Activated CD4-positive, alpha-beta memory T cell treated with anti-CD3 and anti-CD28 coated beads, Interleukin-2, amount 10 ng/mL, durations not matched to agents 7 days and 5 days (primary cell): ENCODE measurements around the gene C9orf72. TPM values are rescaled to one million over a fixed set of nuclear protein-coding genes. Genes with fewer than 3 reads are reported as not detected.

Source experiments
- CTCF ChIA-PET: fragments of 350-600 bp; sonication (Branson Sonifier 250); formaldehyde crosslinking; loops from one replicate; lab custom pipeline; 2021; ENCODE audit warnings: antibody characterized with exemption, inconsistent platforms; lab: Charles Lee
- POLR2A ChIA-PET: fragments of 350-600 bp; sonication (Branson Sonifier 250); formaldehyde crosslinking; loops from one replicate; lab custom pipeline; 2021; ENCODE audit warnings: antibody characterized with exemption; lab: Charles Lee
- DNase-seq: peaks from one replicate; pipeline ENCODE4 v3.0.0-alpha.2; 2020
- H3K27ac Mint-ChIP-seq: one replicate; pipeline ENCODE4 v1.8.0; 2021; ENCODE audit warnings: mild to moderate bottlenecking, mixed read lengths
- H3K27me3 Mint-ChIP-seq: one replicate; pipeline ENCODE4 v1.8.0; 2021; ENCODE audit warnings: mixed read lengths
- H3K36me3 Mint-ChIP-seq: one replicate; pipeline ENCODE4 v1.8.0; 2021; ENCODE audit warnings: low read depth, mixed read lengths
- H3K4me1 Mint-ChIP-seq: one replicate; pipeline ENCODE4 v1.8.0; 2021; ENCODE audit warnings: mixed read lengths
- H3K4me3 Mint-ChIP-seq: one replicate; pipeline ENCODE4 v1.8.0; 2021; ENCODE audit warnings: mild to moderate bottlenecking, mixed read lengths
- H3K9me3 Mint-ChIP-seq: one replicate; pipeline ENCODE4 v1.8.0; 2021; ENCODE audit warnings: mixed read lengths
- total RNA-seq, 2 experiments: library from RNA; stranded (reverse); gene quantifications; one replicate each; pipeline ENCODE4 v1.2.3, GENCODE V29; 2021

Gene C9orf72
- total RNA-seq, 2 experiments from 2014 or later: 9.9 to 10.6 TPM

GRCh38 chr9:27599102-27599869, 26.0 kb upstream of the C9orf72 start:
- CTCF ChIA-PET: interaction anchor here (0.6 kb wide), 1 partner anchor 90 kb away, joined by 3 read pairs; no protein-coding TSS in a partner anchor
- peaks cover 4% of the 10 kb centered on the region for H3K27me3 Mint-ChIP-seq
- no peaks in the 10 kb centered on the region for H3K36me3 Mint-ChIP-seq
- H3K4me3 Mint-ChIP-seq: no peak overlapping the region
- no peaks in the 10 kb centered on the region for H3K4me1 Mint-ChIP-seq
- H3K9me3 Mint-ChIP-seq: no peaks in the 10 kb centered on the region
- no peak for DNase-seq
- POLR2A ChIA-PET: no interaction called here
- H3K27ac Mint-ChIP-seq: no peak overlapping the region

- Mint-ChIP-seq H3K4me1 (no peaks in the 10 kb centered on the region), H3K36me3 (no peaks in the 10 kb centered on the region), H3K4me3 (no peak overlapping the region), H3K27me3 (peaks cover 16% of the 10 kb centered on the region), H3K27ac (no peak overlapping the region), H3K9me3 (no peaks in the 10 kb centered on the region)
- CTCF ChIA-PET: no interaction called here
- DNase-seq: no peak
- POLR2A ChIA-PET: no interaction called here
Measured at GRCh38 chr9:27595733-27596132, 22.5 kb upstream of the C9orf72 start.

- H3K4me3 Mint-ChIP-seq: no peak overlapping the region
- CTCF ChIA-PET: no interaction called here
- no peak for DNase-seq
- peaks cover 3% of the 10 kb centered on the region for H3K9me3 Mint-ChIP-seq
- POLR2A ChIA-PET: no interaction called here
- H3K27ac Mint-ChIP-seq: no peak overlapping the region
- no peaks in the 10 kb centered on the region for H3K4me1 Mint-ChIP-seq
- H3K27me3 Mint-ChIP-seq: peaks cover 31% of the 10 kb centered on the region
- H3K36me3 Mint-ChIP-seq: no peaks in the 10 kb centered on the region
Measured at GRCh38 chr9:27591672-27592071, 18.4 kb upstream of the C9orf72 start.

GRCh38 chr9:27591093-27591492, 17.8 kb upstream of the C9orf72 start:
- no peak overlapping the region for H3K4me3 Mint-ChIP-seq
- POLR2A ChIA-PET: no interaction called here

GRCh38 chr9:27590651-27591050, 17.4 kb upstream of the C9orf72 start:
- ChIA-PET CTCF (no interaction called here), POLR2A (no interaction called here)
- Mint-ChIP-seq H3K27ac (no peak overlapping the region), H3K4me3 (no peak overlapping the region), H3K4me1 (no peaks in the 10 kb centered on the region), H3K27me3 (peaks cover 31% of the 10 kb centered on the region), H3K9me3 (peaks cover 3% of the 10 kb centered on the region), H3K36me3 (no peaks in the 10 kb centered on the region)
- no peak for DNase-seq

More at GRCh38 chr9:27591093-27591492, 17.8 kb upstream of the C9orf72 start:
- no peak for DNase-seq
- H3K9me3 Mint-ChIP-seq: peaks cover 3% of the 10 kb centered on the region
- no peaks in the 10 kb centered on the region for H3K4me1 Mint-ChIP-seq
- H3K36me3 Mint-ChIP-seq: no peaks in the 10 kb centered on the region
- H3K27me3 Mint-ChIP-seq: peaks cover 31% of the 10 kb centered on the region
- CTCF ChIA-PET: no interaction called here
- H3K27ac Mint-ChIP-seq: no peak overlapping the region

GRCh38 chr9:27589462-27589861, 16.2 kb upstream of the C9orf72 start:
- ChIA-PET POLR2A (no interaction called here), CTCF (no interaction called here)
- no peak for DNase-seq
- Mint-ChIP-seq H3K9me3 (peaks cover 3% of the 10 kb centered on the region), H3K36me3 (no peaks in the 10 kb centered on the region), H3K27me3 (peaks cover 29% of the 10 kb centered on the region), H3K4me1 (no peaks in the 10 kb centered on the region), H3K4me3 (no peak overlapping the region), H3K27ac (no peak overlapping the region)

GRCh38 chr9:27586304-27586703, 13.0 kb upstream of the C9orf72 start:
- peaks cover 26% of the 10 kb centered on the region for H3K27me3 Mint-ChIP-seq
- ChIA-PET POLR2A (no interaction called here), CTCF (no interaction called here)
- no peak overlapping the region for H3K4me3 Mint-ChIP-seq
- no peaks in the 10 kb centered on the region for H3K36me3 Mint-ChIP-seq
- no peak overlapping the region for H3K27ac Mint-ChIP-seq
- peaks cover 3% of the 10 kb centered on the region for H3K9me3 Mint-ChIP-seq
- DNase-seq: no peak
- no peaks in the 10 kb centered on the region for H3K4me1 Mint-ChIP-seq

- no peaks in the 10 kb centered on the region for H3K36me3 Mint-ChIP-seq
- ChIA-PET POLR2A (interaction anchor here (0.6 kb wide), 1 partner anchor 43 kb away, joined by 3 read pairs; no protein-coding TSS in a partner anchor), CTCF (no interaction called here)
- H3K27ac Mint-ChIP-seq: no peak overlapping the region
- no peaks in the 10 kb centered on the region for H3K4me1 Mint-ChIP-seq
- DNase-seq: no peak
- no peak overlapping the region for H3K4me3 Mint-ChIP-seq
- peaks cover 23% of the 10 kb centered on the region for H3K27me3 Mint-ChIP-seq
- H3K9me3 Mint-ChIP-seq: peaks cover 3% of the 10 kb centered on the region
Measured at GRCh38 chr9:27584931-27585330, 11.7 kb upstream of the C9orf72 start.

- peaks cover 22% of the 10 kb centered on the region for H3K27me3 Mint-ChIP-seq
- peaks cover 3% of the 10 kb centered on the region for H3K9me3 Mint-ChIP-seq
- ChIA-PET CTCF (no interaction called here), POLR2A (interaction anchor here (1.0 kb wide), 1 partner anchor 9 kb away, joined by 3 read pairs; no protein-coding TSS in a partner anchor)
- no peak for DNase-seq
- H3K4me1 Mint-ChIP-seq: no peaks in the 10 kb centered on the region
- no peak overlapping the region for H3K4me3 Mint-ChIP-seq
- H3K27ac Mint-ChIP-seq: no peak overlapping the region
- no peaks in the 10 kb centered on the region for H3K36me3 Mint-ChIP-seq
Measured at GRCh38 chr9:27582794-27583193, 9.5 kb upstream of the C9orf72 start.

- Mint-ChIP-seq H3K4me1 (no peaks in the 10 kb centered on the region), H3K36me3 (no peaks in the 10 kb centered on the region), H3K27ac (no peak overlapping the region), H3K9me3 (peaks cover 3% of the 10 kb centered on the region), H3K27me3 (peaks cover 14% of the 10 kb centered on the region), H3K4me3 (no peak overlapping the region)
- CTCF ChIA-PET: no interaction called here
- POLR2A ChIA-PET: interaction anchor here (1.0 kb wide), 1 partner anchor 8 kb away, joined by 3 read pairs; no protein-coding TSS in a partner anchor
- no peak for DNase-seq
Measured at GRCh38 chr9:27581826-27582225, 8.5 kb upstream of the C9orf72 start.

GRCh38 chr9:27573634-27574590, 631 bp upstream of the C9orf72 start:
- ChIA-PET POLR2A (interaction anchor here (0.7 to 1.5 kb wide), 2 partner anchors 8 to 14 kb away, joined by 3 read pairs; no protein-coding TSS in a partner anchor), CTCF (interaction anchor here (0.5 kb wide), 1 partner anchor 716 kb away, joined by 3 read pairs; no protein-coding TSS in a partner anchor)
- peaks cover 22% of the 10 kb centered on the region for H3K4me1 Mint-ChIP-seq
- peaks cover 3% of the 10 kb centered on the region for H3K9me3 Mint-ChIP-seq
- peak overlapping the region; percentile 89 for H3K4me3 Mint-ChIP-seq
- H3K27me3 Mint-ChIP-seq: peaks cover 4% of the 10 kb centered on the region
- peak overlapping the region; percentile 99 for H3K27ac Mint-ChIP-seq
- peaks cover 2% of the 10 kb centered on the region for H3K36me3 Mint-ChIP-seq
- peak; percentile 96 for DNase-seq

GRCh38 chr9:27572566-27572917, 739 bp downstream of the C9orf72 start:
- CTCF ChIA-PET: interaction anchor here (0.6 to 0.8 kb wide), 2 partner anchors 9 to 43 kb away, joined by 3 read pairs; partner anchors contain the start of gene MOB3B
- Mint-ChIP-seq H3K27ac (peak overlapping the region; percentile 99), H3K4me1 (peaks cover 22% of the 10 kb centered on the region), H3K27me3 (no peaks in the 10 kb centered on the region), H3K36me3 (peaks cover 2% of the 10 kb centered on the region), H3K9me3 (no peaks in the 10 kb centered on the region), H3K4me3 (peak overlapping the region; percentile 89)
- DNase-seq: peak; percentile 68
- POLR2A ChIA-PET: interaction anchor here (0.9 to 1.5 kb wide), 5 partner anchors 15 to 626 kb away, joined by 3 read pairs; partner anchors contain the start of genes MOB3B and PLAA
